OCI-LY7 (cell line): ENCODE data around the gene TMC7. TPM values are rescaled to one million over a fixed set of nuclear protein-coding genes. Genes with fewer than 3 reads are reported as not detected.

ENCODE experiments used
- BruUV-seq: library from RNA; stranded (reverse); fragments of 400-500 nt; replicated peaks from 2 replicates; lab custom pipeline; 2021; lab: Mats Ljungman, UMichigan
- CTCF ChIA-PET: fragments of 300-600 bp; sonication (Branson Sonifier 250); formaldehyde crosslinking; loops from one replicate; lab custom pipeline; 2022; ENCODE audit warnings: antibody characterized with exemption; ENCODE audit not compliant: unreplicated experiment; lab: Charles Lee
- POLR2A ChIA-PET: fragments of 300-600 bp; sonication (Branson Sonifier 250); formaldehyde crosslinking; loops from one replicate; lab custom pipeline; 2022; ENCODE audit warnings: antibody characterized with exemption; lab: Charles Lee
- DNase-seq: peaks from one replicate; pipeline ENCODE4 v3.0.0-alpha.2; 2015; ENCODE audit warnings: low spot score
- H2AFZ ChIP-seq: fragments of 200-600 bp; sonication (generic), shearing (Covaris generic); 2 replicates; pipeline ENCODE4 v1.6.1; 2014; ENCODE audit warnings: mild to moderate bottlenecking, antibody characterized with exemption, low read length, moderate library complexity
- H3K27ac ChIP-seq: fragments of 200-600 bp; sonication (generic); 2 replicates; pipeline ENCODE4 v1.5.1; 2014; ENCODE audit warnings: mixed run types, low read depth, mild to moderate bottlenecking, moderate library complexity, low read length, inconsistent platforms; ENCODE audit not compliant: poor library complexity, severe bottlenecking
- H3K36me3 ChIP-seq: fragments of 200-600 bp; sonication (generic); 2 replicates; pipeline ENCODE4 v1.6.1; 2014; ENCODE audit warnings: mild to moderate bottlenecking, antibody characterized with exemption, low read length, moderate library complexity, mixed read lengths; ENCODE audit not compliant: insufficient read depth
- H3K4me1 ChIP-seq: fragments of 200-600 bp; sonication (generic); 2 replicates; pipeline ENCODE4 v1.5.1; 2014; ENCODE audit warnings: mild to moderate bottlenecking, low read length; ENCODE audit not compliant: insufficient read depth, poor library complexity, severe bottlenecking
- H3K4me2 ChIP-seq: fragments of 200-600 bp; sonication (generic); 2 replicates; pipeline ENCODE4 v1.6.1; 2014; ENCODE audit warnings: mild to moderate bottlenecking, low read length
- H3K4me3 ChIP-seq: fragments of 200-600 bp; sonication (generic); 2 replicates; pipeline ENCODE4 v1.5.1; 2014; ENCODE audit warnings: mild to moderate bottlenecking, low read depth, low read length; ENCODE audit not compliant: poor library complexity, severe bottlenecking
- H3K79me2 ChIP-seq: fragments of 200-600 bp; sonication (generic); 2 replicates; pipeline ENCODE4 v1.6.1; 2016; ENCODE audit warnings: low read depth, mild to moderate bottlenecking, low read length, moderate library complexity, mixed read lengths; ENCODE audit not compliant: insufficient read depth
- H3K9me2 ChIP-seq: fragments of 200-600 bp; sonication (generic); 2 replicates; pipeline ENCODE4 v1.6.1; 2016; ENCODE audit warnings: mild to moderate bottlenecking, low read length, mixed read lengths; ENCODE audit not compliant: insufficient read depth
- H3K9me3 ChIP-seq: fragments of 200-600 bp; sonication (generic); 2 replicates; pipeline ENCODE4 v1.6.1; 2014; ENCODE audit warnings: mild to moderate bottlenecking, mixed run types, low read length, mixed read lengths
- H4K20me1 ChIP-seq: fragments of 200-600 bp; sonication (generic); 2 replicates; pipeline ENCODE4 v1.6.1; 2014; ENCODE audit warnings: mild to moderate bottlenecking, antibody characterized with exemption, low read length, moderate library complexity, mixed read lengths; ENCODE audit not compliant: insufficient read depth
- CTCF ChIP-seq: fragments of 200-600 bp; sonication (generic); conservative IDR thresholded peaks from 2 replicates; pipeline ENCODE4 v1.5.1; 2014; ENCODE audit warnings: mild to moderate bottlenecking, antibody characterized with exemption, low read length, moderate library complexity, mixed read lengths
- EZH2phosphoT487 ChIP-seq: fragments of 200-600 bp; sonication (generic); IDR thresholded peaks from 2 replicates; pipeline ENCODE4 v1.6.1; 2018; ENCODE audit warnings: low read depth, borderline replicate concordance, mild to moderate bottlenecking, mixed run types, antibody characterized with exemption, low read length, moderate library complexity, mixed read lengths
- intact Hi-C: fragments of 100-400 bp; cut with micrococcal nuclease; formaldehyde crosslinking; loops from one replicate; pipeline ENCODE4 v1.10.0; 2022; ENCODE audit not compliant: unreplicated experiment
- total RNA-seq, 2 experiments: library from RNA; depleted of rRNA in 1 of 2; stranded (reverse); fragments of >200 nt in 1 of 2; shearing (Covaris generic) in 1 of 2; gene quantifications; 2 replicates each; pipeline ENCODE4 v1.2.3, GENCODE V29; 2014 to 2022

The TMC7 gene
- total RNA-seq, 2 experiments from 2014 or later = not detected

DNA sequence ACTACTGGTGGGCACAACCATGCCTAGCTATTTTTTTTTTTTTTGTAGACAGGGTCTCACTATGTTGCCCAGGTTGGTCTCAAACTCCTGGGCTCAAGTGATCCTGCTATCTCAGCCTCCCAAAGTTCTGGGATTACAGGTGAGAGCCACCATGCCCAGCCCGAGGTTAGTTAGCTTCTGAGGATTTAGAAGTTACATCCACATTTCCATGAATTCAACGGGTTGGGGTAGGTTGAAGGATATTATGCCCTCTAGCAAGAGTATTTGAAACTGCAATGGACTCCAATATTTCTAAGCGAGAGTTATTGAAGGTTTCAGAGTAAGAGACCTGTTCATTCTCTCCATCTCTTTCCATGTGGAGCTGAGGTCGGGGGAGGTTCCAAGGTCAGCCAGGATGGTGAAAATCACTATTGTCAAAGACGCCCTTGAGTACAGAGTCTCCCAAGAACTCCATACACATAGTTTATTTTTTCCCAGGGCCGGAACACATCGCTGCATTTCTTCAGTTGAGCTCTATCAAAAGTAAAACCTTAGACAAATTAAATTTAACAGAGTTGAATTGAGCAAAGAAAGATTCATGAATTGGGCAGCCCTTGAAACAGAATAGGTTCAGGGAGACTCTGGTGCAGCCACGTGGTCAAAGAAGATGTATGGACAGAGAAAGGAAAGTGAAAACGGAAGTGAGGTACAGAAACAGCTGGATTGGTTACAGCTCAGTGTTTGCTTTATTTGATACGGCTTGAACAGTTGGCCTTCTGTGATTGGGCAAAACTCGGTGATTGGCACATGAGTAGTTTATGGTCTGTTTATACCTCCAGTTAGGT lies 111.0 kb downstream of the TMC7 start:
- H3K79me2 ChIP-seq = no peaks in the 10 kb centered on the region
- CTCF ChIA-PET = interaction anchor here (0.6 kb wide), 1 partner anchor 145 kb away, joined by 3 read pairs; no protein-coding TSS in a partner anchor
- no peak overlapping the region for H3K27ac ChIP-seq
- peak; percentile 62 for DNase-seq
- H4K20me1 ChIP-seq = no peaks in the 10 kb centered on the region
- no peak overlapping the region for H3K4me3 ChIP-seq
- H3K9me2 ChIP-seq = no peaks in the 10 kb centered on the region
- H3K36me3 ChIP-seq = no peaks in the 10 kb centered on the region
- no TSS peak for BruUV-seq
- TF ChIP-seq EZH2phosphoT487 (no peak), CTCF (peak; percentile 42)
- H3K4me1 ChIP-seq = peaks cover 8% of the 10 kb centered on the region
- H3K4me2 ChIP-seq = no peak overlapping the region
- intact Hi-C loops = no loop called here
- H2AFZ ChIP-seq = peak overlapping the region; percentile 67; the same call in 1 of the 2 replicates
- POLR2A ChIA-PET = interaction anchor here (0.6 to 1.6 kb wide), 7 partner anchors 10 to 847 kb away, joined by 3 to 5 read pairs (median 3); no protein-coding TSS in a partner anchor
- H3K9me3 ChIP-seq = peaks cover 25% of the 10 kb centered on the region; the same call in 1 of the 2 replicates

- BruUV-seq = no TSS peak
- TF ChIP-seq EZH2phosphoT487 (no peak), CTCF (no peak)
- Histone ChIP-seq H3K79me2 (no peaks in the 10 kb centered on the region), H3K4me2 (no peak overlapping the region), H3K9me3 (peaks cover 30% of the 10 kb centered on the region; the same call in 1 of the 2 replicates), H2AFZ (peak overlapping the region; percentile 67; the same call in 1 of the 2 replicates), H3K27ac (no peak overlapping the region), H3K4me3 (no peak overlapping the region), H3K9me2 (no peaks in the 10 kb centered on the region), H4K20me1 (no peaks in the 10 kb centered on the region), H3K36me3 (no peaks in the 10 kb centered on the region), H3K4me1 (peaks cover 8% of the 10 kb centered on the region)
- ChIA-PET CTCF (no interaction called here), POLR2A (interaction anchor here (0.6 kb wide), 1 partner anchor 257 kb away, joined by 3 read pairs; no protein-coding TSS in a partner anchor)
- intact Hi-C loops = no loop called here
- no peak for DNase-seq
Observed at GRCh38 chr16:19095654-19096053, 111.9 kb downstream of the TMC7 start.

GRCh38 chr16:19098173-19098572 lies 114.4 kb downstream of the TMC7 start:
- intact Hi-C loops = no loop called here
- no peak for TF ChIP-seq EZH2phosphoT487
- no peak for TF ChIP-seq CTCF
- no peaks in the 10 kb centered on the region for H3K9me2 ChIP-seq
- peaks cover 8% of the 10 kb centered on the region for H3K4me1 ChIP-seq
- no peak for DNase-seq
- CTCF ChIA-PET = no interaction called here
- no peak overlapping the region for H3K4me2 ChIP-seq
- H4K20me1 ChIP-seq = no peaks in the 10 kb centered on the region
- H3K9me3 ChIP-seq = peaks cover 25% of the 10 kb centered on the region; the same call in 1 of the 2 replicates
- H3K36me3 ChIP-seq = no peaks in the 10 kb centered on the region
- BruUV-seq = no TSS peak
- H3K4me3 ChIP-seq = no peak overlapping the region
- H3K27ac ChIP-seq = no peak overlapping the region
- H3K79me2 ChIP-seq = no peaks in the 10 kb centered on the region
- POLR2A ChIA-PET = no interaction called here
- H2AFZ ChIP-seq = no peak overlapping the region
